NCI-H2171 treated with DMSO at 0.1 percent for 48 hours (cell line): ENCODE measurements around the gene TCEAL4.
"Not testable (repeated sequence)": the region's sequence is repeated elsewhere in the genome, so short reads cannot be mapped to it uniquely, and the experiment has no call there.

Source experiments
- DNase-seq: peaks from one replicate; lab custom pipeline; 2025; lab: John Stamatoyannopoulos, UW

TCEAL4 gene

DNA sequence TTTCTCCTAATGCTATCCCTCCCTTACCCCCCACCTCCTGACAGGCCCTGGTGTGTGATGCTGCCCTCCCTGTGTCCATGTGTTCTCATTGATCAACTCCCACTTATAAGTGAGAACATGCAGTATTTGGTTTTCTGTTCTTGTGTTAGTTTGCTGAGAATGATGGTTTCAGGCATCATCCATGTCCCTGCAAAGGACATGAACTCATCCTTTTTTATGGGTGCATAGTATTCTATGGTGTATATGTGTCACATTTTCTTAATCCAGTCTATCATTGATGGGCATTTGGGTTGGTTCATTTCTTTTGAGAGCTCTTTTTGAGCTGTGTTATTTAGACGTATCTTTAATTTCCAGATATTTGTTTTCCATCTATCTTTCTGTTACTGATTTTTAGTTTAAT lies 7.0 kb downstream of the TCEAL4 start:
- not testable (repeated sequence) for DNase-seq

DNA sequence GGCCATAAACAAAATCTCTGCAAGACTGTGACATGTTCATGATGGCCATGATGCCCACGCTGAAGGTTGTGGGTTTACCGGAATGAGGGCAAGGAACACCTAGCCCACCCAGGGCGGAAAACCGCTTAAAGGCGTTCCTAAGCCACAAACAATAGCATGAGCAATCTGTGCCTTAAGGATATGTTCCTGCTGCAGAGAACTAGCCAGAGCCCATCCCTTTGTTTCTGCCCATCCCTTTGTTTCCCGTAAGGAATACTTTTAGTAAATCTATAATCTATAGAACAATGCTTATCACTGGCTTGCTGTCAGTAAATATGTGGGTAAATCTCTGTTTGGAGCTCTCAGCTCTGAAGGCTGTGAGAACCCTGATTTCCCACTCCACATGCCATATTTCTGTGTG lies 9.9 kb downstream of the TCEAL4 start:
- DNase-seq: not testable (repeated sequence)

DNA sequence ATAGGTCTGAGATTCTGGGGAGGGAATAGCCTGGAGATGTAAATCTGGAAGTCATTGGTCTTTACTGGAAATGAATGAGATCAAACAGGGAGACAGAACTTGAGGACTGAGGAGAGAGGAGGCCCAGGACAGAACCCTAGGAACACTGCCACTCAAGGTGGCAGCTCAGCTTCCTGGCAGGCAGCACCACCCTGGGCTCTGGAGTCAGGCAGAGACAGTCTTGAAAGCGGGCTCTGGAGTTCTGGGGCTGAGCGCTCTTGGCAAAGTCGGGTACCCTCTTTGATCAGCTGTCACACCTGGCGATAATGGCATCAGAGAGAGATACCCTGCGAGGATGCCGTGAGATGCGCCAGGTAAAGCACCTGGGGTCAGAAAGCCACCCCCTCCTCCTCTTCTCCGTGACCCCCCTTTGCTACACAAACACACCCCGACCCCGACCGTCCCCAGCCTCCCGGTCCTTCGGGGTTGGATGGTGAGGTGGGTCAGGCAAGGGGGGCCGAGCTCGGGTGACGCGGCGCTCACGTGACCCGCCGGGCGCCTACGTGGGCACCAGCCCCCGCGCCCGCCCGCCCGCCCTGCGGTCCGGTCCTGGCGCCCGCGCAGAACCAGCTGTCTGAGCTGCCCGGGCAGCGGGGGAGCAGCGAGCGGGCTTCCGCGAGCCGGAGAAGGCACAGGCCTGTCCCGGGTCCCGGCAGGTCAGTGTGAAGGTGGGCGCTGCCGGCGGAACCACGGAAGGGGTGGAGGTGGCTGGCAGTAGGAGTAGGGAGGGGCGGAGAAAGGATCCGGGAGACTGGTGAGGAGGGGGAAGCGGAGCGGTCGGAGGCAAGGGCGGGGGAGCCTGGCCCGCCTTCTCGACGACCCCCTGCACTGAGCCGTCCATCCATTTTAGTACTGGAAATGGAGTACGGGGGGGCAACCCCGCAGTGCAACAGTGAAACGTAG lies 22.3 kb downstream of the TCEAL4 start, which contains the start of gene TCEAL3:
Gene TCEAL3 (plus strand): TSS at position 600 of the 942 bp plus-strand sequence. CDS start 1,102 bp downstream, outside the sequence.
- peak; percentile 51 for DNase-seq

- DNase-seq: no peak
These were observed 23.1 kb downstream of the TCEAL4 start for GRCh38 chrX:103608306-103608963.

- no peak for DNase-seq
These were observed 25.0 kb downstream of the TCEAL4 start for GRCh38 chrX:103610282-103610681.

DNA sequence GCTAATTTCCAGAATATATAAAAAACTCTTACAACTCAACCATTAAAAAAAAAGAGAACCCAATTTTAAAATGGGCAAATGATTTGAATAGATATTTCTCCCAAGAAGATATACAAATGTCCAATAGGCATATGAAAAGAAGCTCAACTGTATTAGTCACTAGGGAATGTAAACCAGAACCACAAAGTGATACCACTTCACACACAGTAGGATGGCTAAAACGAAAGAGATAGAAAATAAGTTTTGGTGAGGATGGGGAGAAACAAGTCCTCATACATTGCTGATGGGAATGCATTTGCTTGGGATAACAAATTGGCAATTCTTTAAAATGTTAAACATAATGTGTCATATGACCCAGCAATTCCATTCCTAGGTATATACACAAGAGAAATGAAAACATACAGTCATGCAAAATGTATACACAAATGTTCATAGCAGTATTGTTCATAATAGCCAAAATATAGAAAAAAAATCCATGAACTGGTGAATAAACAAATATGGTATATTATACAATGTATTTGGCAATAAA lies 28.1 kb downstream of the TCEAL4 start:
- no peak for DNase-seq

GRCh38 chrX:103614999-103615398 lies 29.7 kb downstream of the TCEAL4 start:
- no peak for DNase-seq

GRCh38 chrX:103615781-103616371 lies 30.6 kb downstream of the TCEAL4 start:
- no peak for DNase-seq

GRCh38 chrX:103616676-103617186 lies 31.4 kb downstream of the TCEAL4 start:
- peak; percentile 25 for DNase-seq

DNA sequence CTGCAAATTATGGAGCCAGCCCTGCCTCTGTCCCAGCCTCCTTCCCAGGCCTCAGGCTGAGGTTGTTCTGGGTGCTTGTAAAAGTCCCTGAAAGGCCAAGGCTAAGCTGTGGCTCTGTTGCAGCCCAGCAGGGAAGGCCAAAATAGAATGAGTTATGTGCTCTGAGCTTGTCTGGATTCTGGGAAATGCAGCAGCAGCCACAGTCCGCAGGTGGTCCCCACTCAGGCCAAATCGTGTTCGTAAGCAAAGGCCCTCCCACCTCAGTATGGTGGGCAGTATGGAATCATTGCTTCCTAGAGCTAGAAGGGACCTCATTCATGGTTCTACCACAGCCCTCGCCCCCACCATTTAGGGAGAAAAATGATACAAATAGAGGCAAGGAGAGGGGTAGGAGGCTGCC lies 38.8 kb downstream of the TCEAL4 start:
- no peak for DNase-seq

GRCh38 chrX:103626855-103627254 lies 41.5 kb downstream of the TCEAL4 start:
- no peak for DNase-seq

DNA sequence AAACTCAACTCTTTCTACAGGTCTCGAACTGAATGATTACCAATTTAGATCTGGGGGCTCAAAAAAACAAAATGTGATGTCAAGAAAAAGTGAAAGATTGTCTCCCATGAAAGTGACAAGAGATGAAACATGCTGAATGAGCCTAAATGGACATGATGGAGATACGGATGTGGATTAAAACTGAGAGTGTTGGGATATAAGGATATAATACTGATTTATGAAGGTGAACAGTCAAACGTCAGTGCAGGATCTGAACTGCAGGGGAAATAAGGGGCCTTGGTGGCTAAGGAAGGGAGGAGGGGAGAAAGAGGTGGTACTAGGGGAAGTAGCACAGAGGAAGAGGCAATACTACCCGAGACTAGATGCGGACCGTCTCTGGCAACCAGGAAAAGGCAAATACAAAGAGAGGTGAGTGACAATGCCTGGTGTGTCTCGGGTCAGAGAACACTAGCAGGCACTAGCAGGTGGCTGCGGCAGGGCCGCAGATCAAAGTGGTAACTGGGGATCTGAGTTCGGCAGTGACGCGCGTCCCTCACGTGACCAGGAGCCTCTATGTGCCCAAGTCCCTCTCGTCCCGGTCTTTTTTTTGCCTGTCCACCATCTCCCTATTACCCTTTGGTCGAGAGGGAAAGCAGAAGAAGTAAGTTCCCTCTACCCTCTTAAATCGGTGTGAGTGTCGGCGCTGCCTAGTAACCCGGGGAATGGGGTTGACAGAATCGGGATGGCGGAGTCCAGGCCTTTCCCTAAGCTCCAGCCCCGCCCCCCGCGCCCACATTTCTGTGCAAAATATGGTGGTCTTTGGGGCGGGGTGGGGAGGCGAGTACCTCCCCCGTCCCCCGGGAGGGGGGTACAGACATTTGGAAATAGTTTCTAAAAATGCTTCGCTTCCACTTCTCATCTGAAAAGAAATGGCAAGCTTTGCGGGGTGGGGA lies 43.3 kb downstream of the TCEAL4 start, which contains the start of gene TCEAL1:
Gene TCEAL1 (plus strand): TSS at position 590 of the 932 bp plus-strand sequence. CDS start 942 bp downstream, outside the sequence.
- peak; percentile 63 for DNase-seq

DNA sequence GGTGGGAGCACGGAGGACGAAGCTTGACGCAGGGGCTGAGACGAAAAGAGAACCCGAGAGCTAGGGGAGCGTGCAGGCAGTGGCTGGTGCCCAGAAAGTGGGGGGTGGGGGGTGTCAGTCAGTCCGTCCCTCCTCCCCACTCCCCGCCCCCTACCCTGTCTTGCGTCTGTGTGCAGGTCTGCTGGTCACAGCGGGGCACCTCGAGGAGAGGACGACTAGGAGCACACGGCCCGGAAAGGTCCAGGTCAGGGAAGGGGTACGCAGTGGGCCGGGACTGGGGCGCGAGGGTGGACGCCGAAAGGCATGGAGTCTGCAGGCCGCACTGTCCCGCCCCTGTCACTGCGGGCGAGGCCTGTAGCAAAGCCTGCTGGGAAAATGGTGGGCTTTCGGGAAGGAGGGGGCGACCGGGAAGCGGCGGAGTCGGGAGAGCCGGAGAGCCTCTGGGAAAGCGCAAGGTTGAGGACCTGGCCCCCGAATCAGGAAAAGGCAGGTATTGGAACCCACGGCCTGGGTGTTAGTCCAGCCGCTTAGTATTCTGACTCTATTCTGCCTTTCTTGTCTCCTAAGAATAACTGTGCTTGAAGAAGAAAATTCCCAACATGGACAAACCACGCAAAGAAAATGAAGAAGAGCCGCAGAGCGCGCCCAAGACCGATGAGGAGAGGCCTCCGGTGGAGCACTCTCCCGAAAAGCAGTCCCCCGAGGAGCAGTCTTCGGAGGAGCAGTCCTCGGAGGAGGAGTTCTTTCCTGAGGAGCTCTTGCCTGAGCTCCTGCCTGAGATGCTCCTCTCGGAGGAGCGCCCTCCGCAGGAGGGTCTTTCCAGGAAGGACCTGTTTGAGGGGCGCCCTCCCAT lies 44.2 kb downstream of the TCEAL4 start:
- peak; percentile 66 for DNase-seq

DNA sequence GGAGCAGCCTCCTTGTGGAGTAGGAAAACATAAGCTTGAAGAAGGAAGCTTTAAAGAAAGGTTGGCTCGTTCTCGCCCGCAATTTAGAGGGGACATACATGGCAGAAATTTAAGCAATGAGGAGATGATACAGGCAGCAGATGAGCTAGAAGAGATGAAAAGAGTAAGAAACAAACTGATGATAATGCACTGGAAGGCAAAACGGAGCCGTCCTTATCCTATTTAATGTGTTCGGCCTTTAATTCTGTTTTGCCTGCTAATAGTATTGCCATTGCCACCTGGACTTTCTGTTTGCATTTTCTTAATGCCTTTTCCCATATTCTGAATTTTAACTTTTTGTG lies 44.8 kb downstream of the TCEAL4 start:
- DNase-seq: no peak

GRCh38 chrX:103631145-103631544 lies 45.8 kb downstream of the TCEAL4 start:
- no peak for DNase-seq

DNA sequence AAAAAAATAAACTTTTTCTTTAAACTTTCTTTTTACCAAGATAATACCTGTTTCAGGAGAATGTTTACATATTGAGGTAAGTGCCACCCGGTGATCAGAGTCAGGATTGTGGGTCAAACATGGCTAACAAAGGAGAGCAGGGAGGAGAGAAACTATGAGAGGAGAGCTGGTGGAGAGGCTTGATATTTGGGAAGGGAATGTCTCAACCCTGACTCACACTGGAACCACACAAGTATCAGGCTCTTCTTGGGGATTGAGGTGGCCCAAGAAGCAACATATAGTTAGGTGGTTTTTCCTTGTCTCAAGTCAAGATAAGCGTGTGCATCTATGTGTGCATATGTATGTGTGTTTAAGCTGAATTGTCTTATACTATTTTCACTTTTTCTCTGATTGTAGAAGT lies 50.1 kb downstream of the TCEAL4 start:
- DNase-seq: no peak
